IMR-90 (cell line): ENCODE measurements around the gene PTGER4. TPM values are rescaled to one million over a fixed set of nuclear protein-coding genes. Genes with fewer than 3 reads are reported as not detected.

Experiments
- ATAC-seq: fragments of 200-7000 bp; cut with Tn5 transposase; 2 replicates; pipeline ENCODE4 v1.9.1; 2020; ENCODE audit warnings: low read depth, mild to moderate bottlenecking, moderate library complexity
- BruUV-seq: library from RNA; stranded (reverse); fragments of 400-500 nt; replicated peaks from 2 replicates; lab custom pipeline; 2021; lab: Mats Ljungman, UMichigan
- CTCF ChIA-PET: fragments of 300-600 bp; formaldehyde crosslinking; extraction: SDS; loops from one replicate; lab custom pipeline; 2021; ENCODE audit warnings: antibody characterized with exemption; lab: Yijun Ruan, JAX
- POLR2A ChIA-PET: fragments of 300-600 bp; sonication (Branson Sonifier 250); formaldehyde crosslinking; loops from one replicate; lab custom pipeline; 2022; ENCODE audit warnings: antibody characterized with exemption; ENCODE audit not compliant: unreplicated experiment; lab: Charles Lee
- DNase-seq: peaks from one replicate; pipeline ENCODE4 v3.0.0; 2013
- H2AFZ ChIP-seq: replicated peaks from 2 replicates; pipeline ENCODE3; 2013; ENCODE audit warnings: low read length, mild to moderate bottlenecking; ENCODE audit not compliant: poor library complexity
- H2AK5ac ChIP-seq: 2 replicates; pipeline ENCODE4 v1.6.1; 2013; ENCODE audit warnings: low read depth, low read length, inconsistent platforms
- H2AK9ac ChIP-seq: replicated peaks from 2 replicates; pipeline ENCODE3; 2013; ENCODE audit warnings: mild to moderate bottlenecking, low read depth, low read length, moderate library complexity; ENCODE audit not compliant: poor library complexity
- H2BK120ac ChIP-seq: 2 replicates; pipeline ENCODE4 v1.6.1; 2013; ENCODE audit warnings: low read depth, low read length, inconsistent platforms
- H2BK15ac ChIP-seq: 3 replicates; pipeline ENCODE4 v1.6.1; 2013; ENCODE audit warnings: low read depth, low read length, inconsistent platforms
- H2BK20ac ChIP-seq: 2 replicates; pipeline ENCODE4 v1.6.1; 2013; ENCODE audit warnings: low read depth, mild to moderate bottlenecking, inconsistent platforms, low read length, moderate library complexity
- H2BK5ac ChIP-seq: 2 replicates; pipeline ENCODE4 v1.6.1; 2013; ENCODE audit warnings: mild to moderate bottlenecking, low read depth, low read length, inconsistent platforms; ENCODE audit not compliant: poor library complexity, severe bottlenecking
- H3K14ac ChIP-seq: replicated peaks from 2 replicates; pipeline ENCODE4 v1.6.1; 2013; ENCODE audit warnings: low read depth, low read length, inconsistent platforms
- H3K18ac ChIP-seq: 2 replicates; pipeline ENCODE4 v1.6.1; 2013; ENCODE audit warnings: low read depth, low read length, control low read depth
- H3K23ac ChIP-seq: 2 replicates; pipeline ENCODE4 v1.6.1; 2013; ENCODE audit warnings: low read depth, low read length, inconsistent platforms
- H3K27ac ChIP-seq: 2 replicates; pipeline ENCODE4 v1.5.1; 2013; ENCODE audit warnings: mild to moderate bottlenecking, control low read depth, low read length; ENCODE audit not compliant: insufficient read depth
- H3K27me3 ChIP-seq: 2 replicates; pipeline ENCODE4 v1.6.1; 2013; ENCODE audit warnings: low read length; ENCODE audit not compliant: control insufficient read depth, insufficient read depth
- H3K36me3 ChIP-seq: 2 replicates; pipeline ENCODE4 v1.6.1; 2013; ENCODE audit warnings: low read length, mixed read lengths; ENCODE audit not compliant: control insufficient read depth, insufficient read depth
- H3K4ac ChIP-seq: 2 replicates; pipeline ENCODE4 v1.6.1; 2013; ENCODE audit warnings: low read depth, low read length, inconsistent platforms
- H3K4me1 ChIP-seq: 2 replicates; pipeline ENCODE4 v1.6.1; 2013; ENCODE audit warnings: low read length, mixed read lengths; ENCODE audit not compliant: control insufficient read depth, insufficient read depth
- H3K4me2 ChIP-seq: 2 replicates; pipeline ENCODE4 v1.6.1; 2013; ENCODE audit warnings: low read depth, mild to moderate bottlenecking, control low read depth, low read length, moderate library complexity
- H3K4me3 ChIP-seq: 2 replicates; pipeline ENCODE4 v1.5.1; 2013; ENCODE audit warnings: low read depth, mild to moderate bottlenecking, control low read depth, low read length, moderate library complexity; ENCODE audit not compliant: insufficient read depth
- H3K56ac ChIP-seq: 2 replicates; pipeline ENCODE4 v1.6.1; 2013; ENCODE audit warnings: low read length, inconsistent platforms; ENCODE audit not compliant: insufficient read depth; ENCODE audit errors: extremely low read depth
- H3K79me1 ChIP-seq, 2 experiments: 2 replicates each; pipeline ENCODE4 v1.6.1; 2013; ENCODE audit warnings: low read length in 2 of 2, inconsistent platforms in 1 of 2, low read depth in 1 of 2
- H3K9ac ChIP-seq: 2 replicates; pipeline ENCODE4 v1.6.1; 2013; ENCODE audit warnings: low read depth, low read length, control low read depth
- H3K9me1 ChIP-seq: 2 replicates; pipeline ENCODE4 v1.6.1; 2013; ENCODE audit warnings: low read length, inconsistent platforms; ENCODE audit not compliant: insufficient read depth
- H3K9me3 ChIP-seq: 2 replicates; pipeline ENCODE4 v1.6.1; 2013; ENCODE audit warnings: low read length; ENCODE audit not compliant: control insufficient read depth, insufficient read depth
- H4K20me1 ChIP-seq: 2 replicates; pipeline ENCODE4 v1.6.1; 2013; ENCODE audit warnings: low read length, inconsistent platforms; ENCODE audit not compliant: insufficient read depth
- H4K5ac ChIP-seq: 2 replicates; pipeline ENCODE4 v1.6.1; 2013; ENCODE audit warnings: mild to moderate bottlenecking, low read depth, low read length, control low read depth
- H4K8ac ChIP-seq, 2 experiments: 2 replicates each; pipeline ENCODE4 v1.6.1; 2013; ENCODE audit warnings: low read depth in 2 of 2, low read length in 2 of 2, control low read depth in 1 of 2, inconsistent platforms in 1 of 2
- H4K91ac ChIP-seq: 2 replicates; pipeline ENCODE4 v1.6.1; 2013; ENCODE audit warnings: low read depth, low read length, inconsistent platforms; ENCODE audit not compliant: insufficient read depth
- CHD1 ChIP-seq: IDR thresholded peaks from 2 replicates; pipeline ENCODE4 v1.6.1; 2012; ENCODE audit warnings: low read depth, low read length, improper control_type of control experiment
- MAZ ChIP-seq: IDR thresholded peaks from 2 replicates; pipeline ENCODE4 v1.6.1; 2012; ENCODE audit warnings: low read depth, mild to moderate bottlenecking, low read length, improper control_type of control experiment, moderate library complexity, borderline replicate concordance
- POLR2A ChIP-seq: IDR thresholded peaks from 2 replicates; pipeline ENCODE4 v1.6.1; 2012; ENCODE audit warnings: mild to moderate bottlenecking, low read depth, low read length
- RAD21 ChIP-seq: IDR thresholded peaks from 2 replicates; pipeline ENCODE4 v1.6.1; 2012; ENCODE audit warnings: low read length, improper control_type of control experiment
- WGBS, 2 experiments: methylation state at CpG; one replicate each; pipeline versions ENCODE4 v1.1.5 to v1.1.7; 2013; ENCODE audit warnings: missing lambda C conversion rate in 2 of 2; ENCODE audit not compliant: insufficient read length in 1 of 2; ENCODE audit errors: extremely low coverage in 2 of 2; 5-methylcytosine and 5-hydroxymethylcytosine counted together
- dilution Hi-C: fragments of 300-500 bp; cut with HindIII; formaldehyde crosslinking; loops from one replicate; pipeline ENCODE4 v1.14.3; 2018; ENCODE audit warnings: low sequenced_read_pairs; ENCODE audit not compliant: unreplicated experiment
- in situ Hi-C: fragments of 300-500 bp; cut with MboI; formaldehyde crosslinking; loops from 3 replicates; pipeline ENCODE4 v1.14.3; 2019; ENCODE audit warnings: low sequenced_read_pairs, inconsistent platforms, mixed read lengths
- intact Hi-C: fragments of 100-400 bp; cut with micrococcal nuclease; formaldehyde crosslinking; loops from 2 replicates; pipeline ENCODE4 v1.10.0; 2022
- polyA plus RNA-seq, 3 experiments: library from polyadenylated mRNA; depleted of rRNA; stranded (reverse); fragments of >200 nt; gene quantifications; 2 replicates each; pipeline ENCODE4 v1.2.3, GENCODE V29; 2012; ENCODE audit warnings: low replicate concordance in 1 of 3
- total RNA-seq: library from RNA; depleted of rRNA; stranded (reverse); fragments of >200 nt; gene quantifications from 2 replicates; pipeline ENCODE4 v1.2.3, GENCODE V29; 2012

PTGER4 gene
- total and polyA plus RNA-seq, 2 of the 4 experiments (the other 2 are of a cell fraction), result 7.9 to 10.1 TPM

GRCh38 chr5:40679148-40679912 is 385 bp upstream of the PTGER4 start:
- no peaks in the 10 kb centered on the region for H3K9me3 ChIP-seq
- peak overlapping the region; percentile 87 for H3K18ac ChIP-seq
- no TSS peak for BruUV-seq
- H3K4me3 ChIP-seq, result peak overlapping the region; percentile 94
- no peaks in the 10 kb centered on the region for H4K20me1 ChIP-seq
- POLR2A ChIA-PET, result interaction anchor here (0.5 kb wide), 1 partner anchor 128 kb away, joined by 3 read pairs; no protein-coding TSS in a partner anchor
- peak overlapping the region; percentile 87 for H3K56ac ChIP-seq
- peak overlapping the region; percentile 92 for H3K23ac ChIP-seq
- TF ChIP-seq MAZ (peak; percentile 64; the same call in 1 of the 2 replicates), POLR2A (peak; percentile 51), CHD1 (no peak), RAD21 (no peak)
- H3K79me1 ChIP-seq, result peaks cover 17 to 46% of the 10 kb centered on the region in 2 experiments
- H3K36me3 ChIP-seq, result no peaks in the 10 kb centered on the region
- peak overlapping the region; percentile 76; the same call in 2 of the 3 replicates for H2BK15ac ChIP-seq
- dilution Hi-C loops, result no loop called here
- H3K27ac ChIP-seq, result peak overlapping the region; percentile 98
- peak overlapping the region; percentile 92 for H2BK5ac ChIP-seq
- H2BK20ac ChIP-seq, result peak overlapping the region; percentile 75; the same call in 1 of the 2 replicates
- DNase-seq (peak; percentile 86), ATAC-seq (peak; percentile 89)
- WGBS, 2 experiments, result no CpG with 5 or more reads among the region's 60 CpGs
- CTCF ChIA-PET, result no interaction called here
- H3K4me1 ChIP-seq, result peaks cover 13% of the 10 kb centered on the region
- H2BK120ac ChIP-seq, result peak overlapping the region; percentile 86
- H4K5ac ChIP-seq, result peak overlapping the region; percentile 78
- peak overlapping the region; percentile 95 for H3K9ac ChIP-seq
- H2AFZ ChIP-seq, result peak overlapping the region; percentile 93
- H4K8ac ChIP-seq, result peak overlapping the region; percentile 33 to 88
- H3K4me2 ChIP-seq, result peak overlapping the region; percentile 89
- peaks cover 10% of the 10 kb centered on the region for H3K9me1 ChIP-seq
- peak overlapping the region; percentile 21; the same call in 1 of the 2 replicates for H2AK5ac ChIP-seq
- intact Hi-C loops, result loop anchor here (2.0 to 5.0 kb wide), 7 partner anchors 107 to 965 kb away; no protein-coding TSS in a partner anchor
- peak overlapping the region; percentile 85 for H3K4ac ChIP-seq
- H2AK9ac ChIP-seq, result peak overlapping the region; percentile 88
- in situ Hi-C loops, result loop anchor here (10.0 kb wide), 1 partner anchor 455 kb away; no protein-coding TSS in a partner anchor
- H4K91ac ChIP-seq, result peak overlapping the region; percentile 92
- peak overlapping the region; percentile 94 for H3K14ac ChIP-seq
- no peaks in the 10 kb centered on the region for H3K27me3 ChIP-seq
